ENCODE measurements around the gene C15orf39. TPM values are rescaled to one million over a fixed set of nuclear protein-coding genes. Genes with fewer than 3 reads are reported as not detected.

C15orf39 gene
- total and polyA plus RNA-seq, 2 experiments from 2014 or later: 13.4 to 54.1 TPM

GRCh38 chr15:75214293-75215096 is 12.8 kb downstream of the C15orf39 start:
- ATAC-seq (peak; percentile 44), DNase-seq (ENCODE audit: low spot score) (peak; percentile 48)
- no peaks in the 10 kb centered on the region for H3F3A ChIP-seq (replicated peaks; ENCODE audit: low read depth)
- H3K36me3 ChIP-seq (ENCODE audit: insufficient read depth): peaks cover 5% of the 10 kb centered on the region; the same call in 1 of the 2 replicates
- H2AFZ ChIP-seq: no peak overlapping the region
- no peak overlapping the region for H3K27ac Mint-ChIP-seq
- no peaks in the 10 kb centered on the region; the same call in 1 of the 2 replicates for H3K4me1 ChIP-seq (ENCODE audit: insufficient read depth)
- H3K36me3 Mint-ChIP-seq (ENCODE audit: low read depth): peaks cover 22% of the 10 kb centered on the region
- H3K4me1 Mint-ChIP-seq: peaks cover 29% of the 10 kb centered on the region
- H3K9me3 Mint-ChIP-seq: no peaks in the 10 kb centered on the region
- no peaks in the 10 kb centered on the region for H3K27me3 ChIP-seq (ENCODE audit: insufficient read depth)
- H3K27me3 Mint-ChIP-seq (ENCODE audit: insufficient read depth, low read depth, poor library complexity): peaks cover 17% of the 10 kb centered on the region
- no peak overlapping the region for H3K4me3 Mint-ChIP-seq
- no peak overlapping the region for H3K4me3 ChIP-seq
- no peak for TF ChIP-seq ZNF462 (CRISPR knock-in tag; IDR thresholded peaks at IDR 0.05)
- no peak for TF ChIP-seq STAT1 (IDR thresholded peaks at IDR 0.05; ENCODE audit: unreplicated experiment)
- TF ChIP-seq JUNB (IDR thresholded peaks at IDR 0.05; ENCODE audit: unreplicated experiment): no peak
- TF ChIP-seq ETS1 (IDR thresholded peaks at IDR 0.05): no peak
- TF ChIP-seq EZH2 (IDR thresholded peaks at IDR 0.05; ENCODE audit: low read depth, unreplicated experiment): no peak
- no peak for TF ChIP-seq ZNF114 (CRISPR knock-in tag; IDR thresholded peaks at IDR 0.05)
- no peak; the same call in 1 of the 2 replicates for TF ChIP-seq POLR2AphosphoS5 (IDR thresholded peaks at IDR 0.05; ENCODE audit: low read depth)
- no peak for TF ChIP-seq CTCF (conservative IDR thresholded peaks at IDR 0.05; ENCODE audit: low read depth in 2 of 2)
- TF ChIP-seq REST (IDR thresholded peaks at IDR 0.05; ENCODE audit: unreplicated experiment): no peak
- no peak for TF ChIP-seq NANOG (IDR thresholded peaks at IDR 0.05; ENCODE audit: borderline replicate concordance)
- no peak for TF ChIP-seq EZH2phosphoT487 (IDR thresholded peaks at IDR 0.05; ENCODE audit: unreplicated experiment)
- no peak for TF ChIP-seq CREB1 (CRISPR knock-in tag; IDR thresholded peaks at IDR 0.05; ENCODE audit: low read depth)
- H3K4me2 ChIP-seq: no peak overlapping the region
- H3K27ac ChIP-seq (ENCODE audit: low read depth): no peak overlapping the region
- H3K79me2 ChIP-seq (replicated peaks; ENCODE audit: insufficient read depth): peaks cover 9% of the 10 kb centered on the region; the same call in 1 of the 2 replicates
- H4K20me1 ChIP-seq (replicated peaks; ENCODE audit: insufficient read depth): peaks cover 21% of the 10 kb centered on the region
- H3K9me2 ChIP-seq (ENCODE audit: insufficient read depth): no peaks in the 10 kb centered on the region

Data from GM23338 (cell line).